Testis (tissue), 2 donors: ENCODE measurements around the gene MEI4.

Experiments used
- POLR2A ChIP-seq: fragments of 450-650 bp; IDR thresholded peaks from one replicate; pipeline ENCODE4 v1.6.1; 2017; ENCODE audit warnings: antibody characterized with exemption, mild to moderate bottlenecking, moderate library complexity
- TF ChIP-seq, protein P1 (sequence below), 3 experiments: fragments of 450-650 bp in 2 of 3; fragments of 200-600 bp in 1 of 3; sonication (generic) in 1 of 3; IDR thresholded peaks; one replicate each; pipeline ENCODE4 v1.5.1; 2016 to 2019; ENCODE audit warnings: antibody characterized with exemption in 3 of 3, mild to moderate bottlenecking in 2 of 3, moderate library complexity in 1 of 3

DNA sequence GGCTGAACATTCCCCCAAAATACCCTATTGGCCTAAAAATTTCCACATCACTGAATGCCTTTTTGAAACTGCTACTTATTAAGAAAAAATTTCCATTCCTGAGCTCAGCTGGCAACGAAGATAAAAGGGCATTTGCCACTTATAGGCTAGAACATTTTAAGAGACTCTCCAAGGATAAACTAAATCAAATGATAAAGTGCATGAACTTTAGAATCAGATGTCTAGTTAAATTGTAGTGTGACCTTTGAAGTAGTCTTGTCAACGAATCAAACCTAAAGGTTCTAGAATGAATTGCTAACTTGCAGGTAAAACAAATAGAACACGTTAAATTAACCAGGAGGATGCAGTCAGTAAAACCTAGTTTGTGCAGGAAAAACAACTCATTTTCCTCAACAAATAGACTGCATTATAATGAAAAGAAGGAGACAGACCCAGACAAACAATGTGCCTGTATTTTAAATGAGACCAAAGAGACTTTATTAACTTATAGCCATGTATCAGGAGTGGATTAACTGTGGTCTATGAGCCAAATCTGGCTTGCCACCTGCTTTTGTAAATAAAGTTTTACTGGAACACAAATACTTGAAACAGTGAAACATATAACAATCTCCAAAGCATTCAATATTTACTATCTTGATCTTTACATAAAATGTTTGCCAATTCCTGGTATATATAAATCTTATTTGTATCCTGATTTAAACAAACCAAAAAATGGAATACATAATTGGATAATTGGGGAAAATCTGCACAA, 184.4 kb downstream of the MEI4 start:
- no peak for TF ChIP-seq POLR2A
- TF ChIP-seq, protein P1, sequence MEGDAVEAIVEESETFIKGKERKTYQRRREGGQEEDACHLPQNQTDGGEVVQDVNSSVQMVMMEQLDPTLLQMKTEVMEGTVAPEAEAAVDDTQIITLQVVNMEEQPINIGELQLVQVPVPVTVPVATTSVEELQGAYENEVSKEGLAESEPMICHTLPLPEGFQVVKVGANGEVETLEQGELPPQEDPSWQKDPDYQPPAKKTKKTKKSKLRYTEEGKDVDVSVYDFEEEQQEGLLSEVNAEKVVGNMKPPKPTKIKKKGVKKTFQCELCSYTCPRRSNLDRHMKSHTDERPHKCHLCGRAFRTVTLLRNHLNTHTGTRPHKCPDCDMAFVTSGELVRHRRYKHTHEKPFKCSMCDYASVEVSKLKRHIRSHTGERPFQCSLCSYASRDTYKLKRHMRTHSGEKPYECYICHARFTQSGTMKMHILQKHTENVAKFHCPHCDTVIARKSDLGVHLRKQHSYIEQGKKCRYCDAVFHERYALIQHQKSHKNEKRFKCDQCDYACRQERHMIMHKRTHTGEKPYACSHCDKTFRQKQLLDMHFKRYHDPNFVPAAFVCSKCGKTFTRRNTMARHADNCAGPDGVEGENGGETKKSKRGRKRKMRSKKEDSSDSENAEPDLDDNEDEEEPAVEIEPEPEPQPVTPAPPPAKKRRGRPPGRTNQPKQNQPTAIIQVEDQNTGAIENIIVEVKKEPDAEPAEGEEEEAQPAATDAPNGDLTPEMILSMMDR (IDR thresholded peaks at IDR 0.05) = no peak
